HCT116 (cell line): ENCODE results near the gene ASPN. TPM values are rescaled to one million over a fixed set of nuclear protein-coding genes. Genes with fewer than 3 reads are reported as not detected.

Source experiments
- ATAC-seq: fragments of 200-7000 bp; cut with Tn5 transposase; 2 replicates; pipeline ENCODE4 v1.9.1; 2020; ENCODE audit warnings: mild to moderate bottlenecking, moderate library complexity
- BruUV-seq: library from RNA; stranded (reverse); fragments of 400-500 nt; replicated peaks from 2 replicates; lab custom pipeline; 2021; lab: Mats Ljungman, UMichigan
- CTCF ChIA-PET: fragments of 300-600 bp; sonication (Branson Sonifier 250); formaldehyde crosslinking; loops from one replicate; lab custom pipeline; 2021; ENCODE audit warnings: antibody characterized with exemption; lab: Charles Lee
- POLR2A ChIA-PET: fragments of 300-600, 350-600 bp; sonication (Branson Sonifier 250); formaldehyde crosslinking; loops from one replicate; lab custom pipeline; 2021; ENCODE audit warnings: antibody characterized with exemption; lab: Charles Lee
- RAD21 ChIA-PET, 2 experiments: fragments of 300-600 bp; sonication (Branson Sonifier 250); formaldehyde crosslinking; loops; one replicate each; lab custom pipeline; 2023; ENCODE audit warnings: low total read pairs in 2 of 2; ENCODE audit not compliant: uncharacterized antibody in 2 of 2, unreplicated experiment in 2 of 2, low non-redundant PET in 1 of 2; lab: Charles Lee
- DNase-seq: peaks from one replicate; pipeline ENCODE4 v3.0.0-alpha.2; 2010; ENCODE audit warnings: low read depth, low spot score
- H2AFZ ChIP-seq: fragments of 200-600 bp; shearing (Covaris generic), sonication (generic); 2 replicates; pipeline ENCODE4 v1.6.1; 2017; ENCODE audit warnings: low read depth, mixed run types, mixed read lengths, antibody characterized with exemption, low read length; ENCODE audit not compliant: poor library complexity, severe bottlenecking
- H3K27ac ChIP-seq: 2 replicates; pipeline ENCODE4 v1.5.1; 2012; ENCODE audit warnings: low read depth, low read length
- H3K27me3 ChIP-seq: fragments of 200-600 bp; sonication (generic); 2 replicates; pipeline ENCODE4 v1.6.1; 2016; ENCODE audit warnings: mixed run types, low read length, mixed read lengths; ENCODE audit not compliant: insufficient read depth
- H3K36me3 ChIP-seq, 2 experiments: fragments of 200-500 bp in 1 of 2; fragments of 200-600 bp in 1 of 2; sonication (Bioruptor generic) in 1 of 2; sonication (generic) in 1 of 2; 2 replicates each; pipeline versions ENCODE4 v1.5.1 to v1.6.1; 2014 to 2016; ENCODE audit warnings: low read length in 2 of 2, inconsistent platforms in 1 of 2, mixed read lengths in 1 of 2, mixed run types in 1 of 2; ENCODE audit not compliant: insufficient read depth in 2 of 2, control insufficient read depth in 1 of 2
- H3K4me1 ChIP-seq, 2 experiments: fragments of 200-600 bp in 1 of 2; sonication (generic) in 1 of 2; 2 replicates each; pipeline versions ENCODE4 v1.5.1 to v1.6.1; 2012 to 2017; ENCODE audit warnings: low read length in 2 of 2, inconsistent platforms in 1 of 2, mild to moderate bottlenecking in 1 of 2, mixed read lengths in 1 of 2, mixed run types in 1 of 2, moderate library complexity in 1 of 2; ENCODE audit not compliant: insufficient read depth in 2 of 2, control insufficient read depth in 1 of 2
- H3K4me2 ChIP-seq: fragments of 200-600 bp; sonication (generic); 2 replicates; pipeline ENCODE4 v1.6.1; 2017; ENCODE audit warnings: mixed run types, low read length, mixed read lengths
- H3K4me3 ChIP-seq, 2 experiments: fragments of 200-600 bp in 1 of 2; sonication (generic) in 1 of 2; replicated peaks in 1 of 2; 2 replicates each; pipeline ENCODE4 v1.5.1; 2011 to 2016; ENCODE audit warnings: low read length in 2 of 2, control low read depth in 1 of 2, low read depth in 1 of 2, mild to moderate bottlenecking in 1 of 2, mixed read lengths in 1 of 2, mixed run types in 1 of 2
- H3K79me2 ChIP-seq: fragments of 200-600 bp; sonication (generic); 2 replicates; pipeline ENCODE4 v1.6.1; 2017; ENCODE audit warnings: mild to moderate bottlenecking, mixed run types, low read length, moderate library complexity, mixed read lengths; ENCODE audit not compliant: insufficient read depth
- H3K9ac ChIP-seq: fragments of 200-600 bp; sonication (generic); 2 replicates; pipeline ENCODE4 v1.6.1; 2016; ENCODE audit warnings: low read length, mixed read lengths
- H3K9me2 ChIP-seq: fragments of 200-600 bp; sonication (generic), shearing (Covaris generic); 2 replicates; pipeline ENCODE4 v1.6.1; 2017; ENCODE audit warnings: mixed run types, mild to moderate bottlenecking, moderate library complexity; ENCODE audit not compliant: insufficient read depth
- H3K9me3 ChIP-seq, 2 experiments: fragments of 200-500 bp in 1 of 2; fragments of 200-600 bp in 1 of 2; sonication (Bioruptor generic) in 1 of 2; sonication (generic) in 1 of 2; 2 replicates each; pipeline ENCODE4 v1.6.1; 2014 to 2017; ENCODE audit warnings: low read length in 2 of 2, mixed read lengths in 2 of 2, inconsistent platforms in 1 of 2, low read depth in 1 of 2, mild to moderate bottlenecking in 1 of 2, mixed run types in 1 of 2, moderate library complexity in 1 of 2; ENCODE audit not compliant: control insufficient read depth in 1 of 2, insufficient read depth in 1 of 2
- H4K20me1 ChIP-seq: fragments of 200-600 bp; sonication (generic), shearing (Covaris generic); 2 replicates; pipeline ENCODE4 v1.6.1; 2017; ENCODE audit warnings: mixed run types, mild to moderate bottlenecking, moderate library complexity; ENCODE audit not compliant: insufficient read depth
- CBX3 ChIP-seq: IDR thresholded peaks from 2 replicates; pipeline ENCODE4 v1.6.1; 2012; ENCODE audit warnings: low read depth
- EGR1 ChIP-seq: IDR thresholded peaks from 2 replicates; pipeline ENCODE4 v1.6.1; 2012; ENCODE audit warnings: low read depth
- ELF1 ChIP-seq: IDR thresholded peaks from 2 replicates; pipeline ENCODE4 v1.6.1; 2012; ENCODE audit warnings: low read depth, borderline replicate concordance
- EZH2 ChIP-seq: fragments of 200-600 bp; sonication (generic); IDR thresholded peaks from 2 replicates; pipeline ENCODE4 v1.6.1; 2017; ENCODE audit warnings: antibody characterized with exemption, mixed run types
- EZH2phosphoT487 ChIP-seq: fragments of 200-600 bp; IDR thresholded peaks from 2 replicates; pipeline ENCODE4 v1.6.1; 2018; ENCODE audit warnings: antibody characterized with exemption, borderline replicate concordance
- FOSL1 ChIP-seq: IDR thresholded peaks from 2 replicates; pipeline ENCODE4 v1.6.1; 2012; ENCODE audit warnings: low read depth
- JUND ChIP-seq: IDR thresholded peaks from 2 replicates; pipeline ENCODE4 v1.6.1; 2012
- MAX ChIP-seq: IDR thresholded peaks from 2 replicates; pipeline ENCODE4 v1.6.1; 2012
- POLR2A ChIP-seq: IDR thresholded peaks from 2 replicates; pipeline ENCODE4 v1.7.0; 2011; ENCODE audit warnings: borderline replicate concordance; ENCODE audit not compliant: insufficient read depth, insufficient read length; ENCODE audit errors: extremely low read depth
- POLR2AphosphoS5 ChIP-seq: IDR thresholded peaks from 2 replicates; pipeline ENCODE4 v1.6.1; 2011; ENCODE audit warnings: mild to moderate bottlenecking, low read depth, low read length, moderate library complexity
- REST ChIP-seq: IDR thresholded peaks from 2 replicates; pipeline ENCODE4 v1.6.1; 2012; ENCODE audit warnings: low read depth
- SIN3A ChIP-seq: IDR thresholded peaks from 2 replicates; pipeline ENCODE4 v1.6.1; 2012; ENCODE audit warnings: low read depth
- SP1 ChIP-seq: IDR thresholded peaks from 2 replicates; pipeline ENCODE4 v1.6.1; 2012; ENCODE audit warnings: low read depth
- YY1 ChIP-seq: IDR thresholded peaks from 2 replicates; pipeline ENCODE4 v1.6.1; 2011; ENCODE audit warnings: low read length, low read depth, moderate library complexity, mild to moderate bottlenecking; ENCODE audit not compliant: insufficient replicate concordance; ENCODE audit errors: extremely low read depth
- ZBTB33 ChIP-seq: IDR thresholded peaks from 2 replicates; pipeline ENCODE4 v1.6.1; 2011; ENCODE audit warnings: mild to moderate bottlenecking, low read length, moderate library complexity; ENCODE audit not compliant: insufficient replicate concordance; ENCODE audit errors: extremely low read depth
- ZNF274 ChIP-seq: fragments of 200-500 bp; sonication (Bioruptor generic); IDR thresholded peaks from 2 replicates; pipeline ENCODE4 v1.6.1; 2014; ENCODE audit warnings: mild to moderate bottlenecking, low read depth, low read length, inconsistent platforms
- intact Hi-C: fragments of 100-400 bp; cut with micrococcal nuclease; formaldehyde crosslinking; loops from 2 replicates; pipeline ENCODE4 v1.10.0; 2022
- total RNA-seq: library from RNA; stranded (reverse); gene quantifications from one replicate; pipeline ENCODE4 v1.2.1, GENCODE V29; 2021; ENCODE audit not compliant: unreplicated experiment

Gene ASPN
- total RNA-seq, 1 experiment from 2014 or later, result not detected

- TF ChIP-seq REST, result no peak
- TF ChIP-seq EZH2, result no peak
Observed at GRCh38 chr9:92496396-92497176, 14.3 kb upstream of the ASPN start (continued).

DNA sequence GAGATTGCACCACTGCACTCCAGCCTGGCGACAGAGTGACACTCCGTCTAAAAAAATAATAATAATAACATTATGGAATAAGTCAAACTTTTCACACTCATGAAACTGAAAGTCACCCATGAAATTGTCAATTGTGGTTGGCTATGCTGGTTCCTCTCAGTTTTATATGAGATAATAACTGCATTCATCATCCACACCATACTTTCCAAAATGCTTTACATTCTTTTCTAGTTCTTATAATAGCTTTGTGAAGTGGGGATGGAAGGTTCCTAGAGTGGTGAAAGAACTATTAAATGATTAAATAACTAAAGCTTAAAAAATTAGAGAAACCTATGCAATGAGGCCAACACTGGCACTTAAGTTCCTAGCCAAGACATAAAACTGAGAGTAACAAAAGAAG, 12.6 kb upstream of the ASPN start:
- no peak for ATAC-seq
- POLR2A ChIA-PET, result no interaction called here
- H4K20me1 ChIP-seq, result no peaks in the 10 kb centered on the region
- H2AFZ ChIP-seq, result no peak overlapping the region
- H3K4me2 ChIP-seq, result no peak overlapping the region
- H3K4me3 ChIP-seq, result no peak overlapping the region
- H3K27me3 ChIP-seq, result no peaks in the 10 kb centered on the region
- TF ChIP-seq ZNF274, result no peak
- no peak for TF ChIP-seq SP1
- no peak for TF ChIP-seq ELF1
- TF ChIP-seq EGR1, result no peak
- TF ChIP-seq CBX3, result no peak
- TF ChIP-seq EZH2phosphoT487, result no peak
- no peak for TF ChIP-seq JUND
- no peak for TF ChIP-seq SIN3A
- no peak for TF ChIP-seq POLR2A
- no peak for TF ChIP-seq YY1
- TF ChIP-seq MAX, result no peak
- TF ChIP-seq ZBTB33, result no peak
- TF ChIP-seq POLR2AphosphoS5, result no peak
- TF ChIP-seq EZH2, result no peak
- TF ChIP-seq FOSL1, result no peak
- TF ChIP-seq, all 23 proteins: peak for 0
- Histone ChIP-seq H3K79me2 (no peaks in the 10 kb centered on the region), H3K36me3 (no peaks in the 10 kb centered on the region), H3K9ac (no peak overlapping the region), H3K27ac (no peak overlapping the region), H3K9me2 (no peaks in the 10 kb centered on the region), H3K9me3 (no peaks in the 10 kb centered on the region), H3K4me1 (no peaks in the 10 kb centered on the region)
- no TSS peak for BruUV-seq
- intact Hi-C loops, result no loop called here
- RAD21 ChIA-PET, result no interaction called here
- no peak for DNase-seq
- CTCF ChIA-PET, result no interaction called here
